GM18502 (cell line): ENCODE measurements around the gene PARP6.

Experiments used
- ATAC-seq: cut with Tn5 transposase; IDR thresholded peaks from one replicate; pipeline ENCODE4 v1.9.1; 2021; ENCODE audit warnings: mild to moderate bottlenecking; ENCODE audit not compliant: unreplicated experiment, poor library complexity

The PARP6 gene

GRCh38 chr15:72202302-72202701 lies 70.1 kb downstream of the PARP6 start:
- ATAC-seq, result no peak

GRCh38 chr15:72201391-72201921 lies 70.9 kb downstream of the PARP6 start:
- no peak for ATAC-seq

- ATAC-seq, result no peak
These were observed 71.7 kb downstream of the PARP6 start for GRCh38 chr15:72200395-72201237.

GRCh38 chr15:72199721-72200212 lies 72.6 kb downstream of the PARP6 start:
- ATAC-seq, result no peak

- no peak for ATAC-seq
These were observed 73.2 kb downstream of the PARP6 start for GRCh38 chr15:72199205-72199515.

GRCh38 chr15:72198356-72199204 lies 73.8 kb downstream of the PARP6 start:
- no peak for ATAC-seq

- ATAC-seq, result no peak
These were observed 74.6 kb downstream of the PARP6 start, which contains the start of gene GRAMD2A for GRCh38 chr15:72197460-72198355. TSS of gene GRAMD2A (minus strand) at chr15:72197787.

GRCh38 chr15:72197041-72197459 lies 75.3 kb downstream of the PARP6 start:
- ATAC-seq, result no peak

- ATAC-seq, result no peak
These were observed 75.8 kb downstream of the PARP6 start for GRCh38 chr15:72196409-72197040.

GRCh38 chr15:72195101-72195511 lies 77.2 kb downstream of the PARP6 start:
- no peak for ATAC-seq

- no peak for ATAC-seq
These were observed 78.4 kb downstream of the PARP6 start for GRCh38 chr15:72193836-72194396.

- ATAC-seq, result no peak
These were observed 79.9 kb downstream of the PARP6 start for GRCh38 chr15:72192416-72192815.
